Tibial nerve (tissue), 3 donors: Measurements from ENCODE around the gene CDC6.

ENCODE experiments used
- CTCF ChIP-seq, 5 experiments: fragments of 200-600 bp in 3 of 5; fragments of 450-650 bp in 2 of 5; sonication (generic) in 3 of 5; IDR thresholded peaks; one replicate each; pipeline ENCODE4 v1.5.1; 2016 to 2019; ENCODE audit warnings: antibody characterized with exemption in 5 of 5, mild to moderate bottlenecking in 3 of 5, moderate library complexity in 2 of 5
- POLR2A ChIP-seq, 2 donors: fragments of 450-650 bp; IDR thresholded peaks; one replicate each; pipeline ENCODE4 v1.6.1; 2017; ENCODE audit warnings: antibody characterized with exemption in 2 of 2, mild to moderate bottlenecking in 2 of 2, moderate library complexity in 2 of 2

GRCh38 chr17:40315206-40315605, 27.5 kb downstream of the CDC6 start:
- TF ChIP-seq CTCF (IDR thresholded peaks at IDR 0.05): no peak
- no peak for TF ChIP-seq POLR2A (IDR thresholded peaks at IDR 0.05)
